HG03066 (cell line): ENCODE measurements around the gene WDR38.
"Not testable (repeated sequence)": the region's sequence is repeated elsewhere in the genome, so short reads cannot be mapped to it uniquely, and the experiment has no call there.

Source experiments
- ATAC-seq: cut with Tn5 transposase; IDR thresholded peaks from one replicate; pipeline ENCODE4 v1.9.1; 2021; ENCODE audit warnings: low read depth; ENCODE audit not compliant: unreplicated experiment

Gene WDR38

GRCh38 chr9:124831642-124832364 lies 21.5 kb upstream of the WDR38 start:
- ATAC-seq: no peak

DNA sequence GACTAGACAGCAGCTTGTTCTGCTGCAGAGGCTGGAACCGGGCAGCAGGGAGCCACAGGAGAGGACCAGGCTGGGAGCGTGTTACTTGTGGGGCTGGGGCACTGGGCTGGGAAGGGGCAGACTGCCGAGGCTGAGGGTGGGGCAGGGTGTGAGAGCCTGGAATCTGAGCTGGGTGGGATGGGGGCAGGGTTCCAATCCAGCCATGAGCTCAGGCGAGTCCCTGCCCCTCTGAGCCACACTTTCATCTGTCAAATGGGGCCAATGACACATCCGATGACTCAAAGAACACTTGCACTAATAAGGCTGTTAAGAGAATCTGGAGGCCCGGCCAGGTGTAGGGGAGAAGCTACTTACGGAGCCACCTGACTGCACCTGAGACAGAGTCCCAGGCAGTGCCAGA lies 18.7 kb upstream of the WDR38 start:
- no peak for ATAC-seq

DNA sequence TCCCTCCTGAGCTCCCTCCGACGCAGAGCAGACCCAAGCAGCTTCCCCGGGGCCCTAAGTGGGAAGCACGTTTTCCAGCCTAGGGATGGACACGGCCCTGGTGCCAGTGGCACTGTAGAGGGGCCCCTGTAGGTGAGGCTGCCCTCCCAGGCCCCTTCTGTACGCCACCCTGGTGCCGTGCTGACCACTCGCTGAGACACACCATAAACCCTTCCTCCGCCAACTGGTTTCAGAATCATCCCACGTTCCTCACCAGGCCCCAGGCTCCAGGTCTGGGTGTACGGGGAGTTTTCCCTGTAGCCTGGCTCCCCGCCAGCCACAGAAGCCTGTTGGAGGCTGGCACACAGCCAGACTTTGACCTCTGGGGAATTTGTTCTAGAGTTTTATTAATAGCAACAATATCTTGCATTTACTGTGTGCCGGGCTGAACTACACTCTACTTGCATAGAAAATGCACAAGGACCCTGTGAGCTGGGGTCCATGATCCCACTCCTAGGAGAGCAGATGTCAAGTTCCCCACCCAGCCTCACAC lies 18.2 kb upstream of the WDR38 start:
- ATAC-seq: no peak

GRCh38 chr9:124838132-124838531 lies 15.1 kb upstream of the WDR38 start:
- ATAC-seq: not testable (repeated sequence)

DNA sequence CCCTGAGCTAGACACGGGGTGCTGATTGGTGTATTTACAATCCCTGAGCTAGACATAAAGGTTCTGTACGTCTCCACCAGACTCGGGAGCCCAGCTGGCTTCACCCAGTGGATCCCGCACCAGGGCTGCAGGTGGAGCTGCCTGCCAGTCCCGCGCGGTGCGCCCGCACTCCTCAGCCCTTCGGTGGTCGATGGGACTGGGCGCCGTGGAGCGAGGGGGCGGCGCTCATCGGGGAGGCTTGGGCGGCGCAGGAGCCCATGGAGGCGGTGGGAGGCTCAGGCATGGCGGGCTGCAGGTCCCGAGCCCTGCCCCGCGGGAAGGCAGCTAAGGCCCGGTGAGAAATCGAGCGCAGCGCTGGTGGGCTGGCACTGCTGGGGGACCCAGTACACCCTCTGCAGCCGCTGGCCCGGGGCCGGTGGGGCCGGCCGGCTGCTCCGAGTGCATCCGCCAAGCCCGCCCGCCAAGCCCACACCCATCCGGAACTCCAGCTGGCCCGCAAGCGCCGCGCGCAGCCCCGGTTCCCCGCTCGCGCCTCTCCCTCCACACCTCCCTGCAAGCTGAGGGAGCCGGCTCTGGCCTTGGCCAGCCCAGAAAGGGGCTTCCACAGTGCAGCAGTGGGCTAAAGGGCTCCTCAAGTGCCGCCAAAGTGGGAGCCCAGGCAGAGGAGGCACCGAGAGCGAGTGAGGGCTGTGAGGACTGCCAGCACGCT lies 14.5 kb upstream of the WDR38 start:
- ATAC-seq: not testable (repeated sequence)

GRCh38 chr9:124839612-124840299 lies 13.5 kb upstream of the WDR38 start:
- no peak for ATAC-seq

DNA sequence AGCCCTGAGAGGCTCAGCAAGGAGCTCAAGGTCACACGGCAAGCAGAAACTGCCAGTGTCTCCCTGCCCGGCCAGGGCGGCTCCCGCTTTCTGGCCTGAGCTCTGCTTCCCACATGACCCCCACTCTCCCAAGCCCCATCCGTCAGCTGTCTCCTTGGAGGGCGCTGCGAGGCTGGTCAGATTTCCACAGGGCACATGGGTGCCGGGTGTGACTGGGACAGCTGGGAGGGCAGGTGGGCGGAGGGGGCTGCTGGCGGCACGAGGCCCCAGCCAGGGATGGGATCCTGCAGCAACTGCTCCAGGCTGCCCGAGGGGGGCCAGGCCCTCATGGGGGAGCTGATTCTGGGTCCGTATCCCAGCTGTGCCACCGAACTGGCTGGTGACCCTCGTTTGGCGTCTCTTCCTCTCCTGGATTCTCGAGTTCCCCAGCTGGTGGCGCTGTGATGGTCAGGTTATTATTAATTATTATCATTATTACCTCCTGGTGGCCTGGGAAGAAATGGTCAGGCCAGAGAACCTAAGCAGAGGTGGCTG lies 12.9 kb upstream of the WDR38 start:
- ATAC-seq: no peak

DNA sequence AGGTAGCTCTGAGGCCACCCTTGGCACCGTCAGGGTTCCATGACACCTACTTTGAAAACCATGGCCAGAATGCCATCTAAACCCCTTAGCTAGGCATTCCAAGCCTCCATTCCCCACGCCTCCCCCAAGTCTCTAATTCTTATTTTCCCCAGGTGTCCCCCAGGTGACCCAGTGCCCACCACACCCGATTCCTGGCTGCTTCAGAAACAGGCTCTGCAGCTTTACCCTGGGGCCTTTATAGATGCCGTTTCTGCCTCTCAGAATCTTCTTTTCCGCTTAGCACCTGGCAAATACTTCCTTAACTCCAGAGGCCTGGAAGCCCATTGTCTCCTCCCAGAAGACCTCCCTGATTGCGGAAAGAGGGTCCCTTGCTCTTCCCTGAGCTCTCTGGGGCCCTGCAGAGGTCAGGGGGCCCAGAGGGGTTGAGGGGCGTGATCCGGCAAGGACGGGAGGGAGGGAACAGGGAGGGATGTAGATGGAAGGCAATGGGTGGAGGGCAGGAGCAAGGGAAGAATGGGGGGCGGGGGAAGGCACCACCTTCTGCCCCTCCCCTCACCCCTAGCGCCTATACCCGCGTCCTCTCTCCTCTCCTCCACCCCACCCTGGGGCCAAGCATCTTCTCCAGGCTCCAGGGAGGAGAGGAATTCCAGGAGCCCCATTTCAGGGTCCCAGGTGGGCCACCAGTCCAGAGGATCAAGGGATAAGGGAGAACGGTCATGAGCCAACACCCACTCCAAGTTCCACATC lies 12.0 kb upstream of the WDR38 start:
- no peak for ATAC-seq

DNA sequence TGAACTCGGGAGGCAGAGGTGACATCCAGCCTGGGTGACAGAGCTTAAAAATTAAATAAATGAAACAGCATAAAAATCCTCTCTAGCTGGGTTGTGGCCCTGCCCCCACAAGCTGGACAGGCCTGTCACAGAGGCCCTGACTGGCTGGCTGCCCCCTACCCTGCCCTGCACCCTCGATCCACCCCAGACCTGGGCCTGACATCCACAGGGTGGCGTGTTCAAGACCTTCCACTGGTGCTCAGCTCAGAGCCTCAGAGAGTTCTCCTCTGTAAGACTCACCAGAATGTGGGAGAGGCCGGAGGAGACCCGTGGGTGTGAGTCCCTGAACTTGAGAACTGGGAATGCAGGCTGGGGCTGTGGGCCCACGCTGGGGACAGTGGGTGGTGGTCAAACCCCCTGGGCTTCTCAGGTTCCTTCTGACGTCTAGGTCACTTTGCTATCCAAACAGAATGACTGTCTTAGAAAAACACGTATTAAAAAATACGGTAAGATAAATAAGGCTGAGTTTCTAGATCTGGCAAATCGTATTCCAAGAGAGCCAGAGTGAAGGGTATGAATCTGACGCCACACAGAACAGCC lies 9.7 kb upstream of the WDR38 start:
- no peak for ATAC-seq

- no peak for ATAC-seq
Observed at GRCh38 chr9:124844291-124844690, 9.0 kb upstream of the WDR38 start.

DNA sequence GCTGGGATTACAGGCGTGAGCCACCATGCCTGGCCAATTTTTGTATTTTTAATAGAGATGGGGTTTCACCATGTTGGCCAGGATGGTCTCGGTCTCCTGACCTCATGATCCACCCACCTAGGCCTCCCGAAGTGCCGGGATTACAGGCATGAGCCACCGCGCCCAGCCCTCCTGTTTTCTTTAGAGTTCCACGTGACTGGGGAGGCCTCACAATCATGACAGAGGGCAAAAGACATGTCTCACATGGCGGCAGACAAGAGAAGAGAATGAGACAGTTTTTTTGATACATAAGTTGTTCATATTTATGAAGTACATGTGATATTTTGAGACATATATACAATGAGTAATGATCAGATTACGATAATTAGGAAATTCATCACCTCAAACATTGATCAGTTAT lies 6.8 kb upstream of the WDR38 start:
- ATAC-seq: not testable (repeated sequence)

DNA sequence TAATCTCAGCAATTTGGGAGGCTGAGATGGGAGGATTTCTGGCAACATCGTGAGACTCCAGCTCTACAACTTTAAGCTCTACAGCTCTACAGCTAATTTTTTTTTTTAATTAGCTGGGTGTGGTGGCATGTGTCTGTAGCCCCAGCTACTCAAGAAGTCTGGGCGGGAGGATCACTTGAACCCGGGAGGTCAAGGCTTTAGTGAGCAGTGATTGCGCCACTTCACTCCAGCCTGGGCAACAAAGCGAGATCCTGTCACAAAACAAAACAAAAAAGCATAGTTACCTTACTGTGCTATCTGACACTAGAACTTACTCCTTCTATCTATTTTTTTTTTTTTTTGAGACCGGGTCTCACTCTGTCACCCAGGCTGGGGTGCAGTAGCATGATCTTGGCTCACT lies 6.3 kb upstream of the WDR38 start:
- no peak for ATAC-seq

DNA sequence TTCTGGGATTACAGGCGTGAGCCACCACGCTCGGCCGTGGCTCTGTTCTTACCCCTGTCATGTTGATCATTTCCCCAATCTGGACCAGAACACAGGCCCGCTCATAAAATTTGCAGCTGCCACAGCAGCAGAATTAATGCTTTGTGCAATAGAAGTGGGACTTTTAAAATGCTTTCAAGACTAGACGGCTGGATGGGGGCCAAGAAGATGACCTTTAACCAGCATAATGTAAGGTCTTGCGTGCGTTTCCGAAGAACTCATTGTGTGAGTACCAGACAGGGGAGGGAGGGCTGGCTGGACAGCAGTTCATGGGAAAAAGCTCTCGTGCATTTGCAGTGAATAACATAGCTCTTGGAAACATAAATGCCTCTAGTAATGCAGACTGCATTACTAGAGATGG lies 3.5 kb upstream of the WDR38 start:
- no peak for ATAC-seq

DNA sequence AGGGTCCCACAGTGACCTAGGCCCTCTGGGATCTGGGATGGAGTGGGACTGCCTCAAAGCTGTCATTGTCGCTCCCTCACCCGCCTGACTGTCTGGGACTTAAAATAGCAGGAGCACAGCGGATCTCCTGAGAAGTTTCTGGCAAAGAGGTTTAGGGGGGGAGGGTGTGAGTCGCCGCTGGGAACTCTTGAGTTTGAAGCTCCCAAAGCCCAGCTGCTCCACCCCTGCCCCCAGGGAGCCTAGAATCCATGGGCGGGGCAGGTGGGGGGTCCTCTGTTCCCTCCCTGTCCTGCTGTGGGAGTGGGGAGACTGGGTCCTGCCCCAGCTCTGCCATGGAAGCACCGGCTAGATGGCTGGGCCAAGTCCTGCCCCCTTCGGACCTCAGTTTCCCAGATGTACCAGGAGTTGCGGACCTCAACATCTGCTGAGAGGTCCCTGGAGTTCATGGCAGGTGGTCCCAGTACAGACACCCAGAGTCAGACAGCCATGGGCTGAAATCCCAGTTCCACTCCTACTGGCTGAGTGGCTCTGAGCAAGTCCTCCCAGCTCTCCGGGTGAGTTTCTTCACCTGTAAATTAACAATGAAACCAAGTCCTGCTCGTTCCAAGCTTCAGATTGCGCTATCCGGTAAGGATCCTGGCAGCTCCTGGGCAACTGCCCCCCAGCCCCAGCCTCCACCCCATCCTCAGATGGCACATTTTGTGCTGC lies 985 bp upstream of the WDR38 start:
- ATAC-seq: no peak

- no peak for ATAC-seq
Observed at GRCh38 chr9:124853605-124854143, 414 bp downstream of the WDR38 start.

- ATAC-seq: no peak
Observed at GRCh38 chr9:124854161-124854560, 901 bp downstream of the WDR38 start.

GRCh38 chr9:124854822-124855221 lies 1.6 kb downstream of the WDR38 start:
- ATAC-seq: no peak

GRCh38 chr9:124855566-124855943 lies 2.3 kb downstream of the WDR38 start:
- no peak for ATAC-seq
